HG03103 (cell line): Measurements from ENCODE around the gene COLEC12.

Source experiments
- ATAC-seq: cut with Tn5 transposase; IDR thresholded peaks from one replicate; pipeline ENCODE4 v1.9.1; 2021; ENCODE audit warnings: low read depth; ENCODE audit not compliant: unreplicated experiment

COLEC12 gene

GRCh38 chr18:500632-501405 is at the start of gene COLEC12:
Gene COLEC12, minus strand, starts transcription at chr18:500701. Its CDS starts 187 bp downstream, at chr18:500514.
- ATAC-seq = no peak

GRCh38 chr18:549967-550366 is 49.5 kb upstream of the COLEC12 start:
- ATAC-seq = no peak

DNA sequence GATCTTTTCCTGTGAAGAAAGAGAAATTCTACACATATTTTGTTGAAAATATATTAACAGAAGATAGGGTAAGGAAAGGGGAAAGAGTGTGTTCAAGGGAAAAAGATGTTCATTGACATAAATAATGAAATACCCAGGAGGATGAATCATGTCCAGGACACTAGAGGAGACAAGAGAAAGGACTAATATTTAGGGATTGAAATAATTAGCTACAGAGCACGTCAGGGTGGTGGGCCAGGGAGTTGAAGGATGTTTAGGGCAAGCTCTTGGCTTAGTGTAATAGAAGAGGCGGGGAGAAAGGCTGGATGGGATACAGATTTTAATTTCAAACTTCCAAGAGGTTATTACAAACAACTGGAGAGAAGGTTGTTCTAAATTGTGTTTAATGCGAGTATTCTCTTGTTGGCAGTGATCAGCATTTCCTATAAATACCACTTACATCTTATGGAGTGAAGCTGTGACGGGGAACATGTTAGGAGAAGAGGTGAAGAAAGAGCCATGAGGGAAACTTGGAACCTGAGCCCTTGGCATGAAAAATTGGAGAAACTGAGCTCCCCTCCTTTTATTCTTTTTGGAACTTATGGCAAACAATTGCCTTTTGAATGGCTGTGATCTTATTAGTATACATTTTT is 43.1 kb upstream of the COLEC12 start:
- ATAC-seq = no peak

DNA sequence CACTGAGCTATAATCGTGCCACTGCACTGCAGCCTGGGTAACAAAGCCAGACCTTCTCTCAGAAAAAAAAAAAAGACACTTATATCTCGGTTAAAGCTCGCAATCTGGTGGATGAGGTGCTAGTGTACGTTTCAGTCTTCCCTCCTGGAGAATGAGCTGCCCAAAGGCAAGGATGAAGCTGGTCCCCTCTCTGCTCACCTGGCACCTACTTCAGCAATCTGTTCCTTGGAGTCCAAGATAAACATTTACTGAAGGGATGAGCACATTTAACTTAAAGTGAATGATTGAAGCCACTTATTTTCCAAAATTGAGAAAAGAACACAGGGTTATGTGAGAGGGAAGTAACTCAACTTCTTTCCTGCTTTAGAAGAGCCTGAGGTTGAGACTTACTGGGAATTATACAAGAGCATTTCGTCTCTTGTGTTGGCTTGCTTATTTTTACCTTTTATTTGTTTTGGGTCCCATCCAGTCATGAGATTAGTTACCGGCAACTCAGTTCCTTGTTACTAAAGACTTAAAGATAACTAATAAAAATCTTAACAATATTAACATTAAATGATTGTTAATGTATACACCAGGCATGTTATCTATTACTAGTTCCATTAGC is 33.6 kb upstream of the COLEC12 start:
- no peak for ATAC-seq

DNA sequence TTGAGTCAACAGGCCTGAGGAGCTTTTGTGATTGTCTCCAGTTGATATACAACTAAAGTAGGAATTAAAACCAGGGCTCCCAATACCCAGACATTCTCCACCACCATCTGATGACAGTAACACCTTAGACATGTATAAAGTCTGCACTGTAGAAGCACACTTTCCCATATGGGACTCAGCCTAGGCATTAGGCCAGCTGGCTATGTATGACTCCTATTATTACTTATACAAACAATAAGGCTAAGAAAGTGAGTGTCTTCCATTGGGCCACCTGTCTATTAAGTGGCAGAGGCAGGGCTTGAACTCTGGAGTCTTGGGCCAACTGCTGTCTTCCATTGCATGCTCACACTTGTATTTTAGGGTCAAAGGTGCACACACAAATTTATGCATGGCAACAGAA is 32.1 kb upstream of the COLEC12 start:
- no peak for ATAC-seq

DNA sequence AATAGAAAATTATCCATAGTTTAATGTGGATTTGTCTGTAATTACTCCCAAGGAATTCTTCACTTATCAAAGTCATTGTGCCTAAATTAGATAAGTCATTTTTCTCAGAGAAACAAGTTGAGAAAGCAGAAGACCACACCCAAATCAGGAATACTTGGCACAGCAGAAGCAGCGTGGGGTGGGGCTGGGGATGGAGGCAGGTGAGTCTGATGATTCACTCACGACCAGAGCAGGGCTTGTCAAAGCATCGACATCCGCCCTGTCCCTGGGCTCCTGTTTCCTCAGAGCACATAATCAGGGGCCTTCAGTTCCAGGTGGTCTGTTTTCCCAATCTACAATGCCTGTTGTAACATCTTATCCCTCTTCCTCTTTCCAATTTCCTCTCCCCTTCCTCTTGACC is 31.5 kb upstream of the COLEC12 start:
- ATAC-seq = no peak

GRCh38 chr18:527146-527545 is 26.6 kb upstream of the COLEC12 start:
- ATAC-seq = no peak

- no peak for ATAC-seq
Observed at GRCh38 chr18:526681-527080, 26.2 kb upstream of the COLEC12 start.

GRCh38 chr18:525036-525797 is 24.7 kb upstream of the COLEC12 start:
- ATAC-seq = no peak

DNA sequence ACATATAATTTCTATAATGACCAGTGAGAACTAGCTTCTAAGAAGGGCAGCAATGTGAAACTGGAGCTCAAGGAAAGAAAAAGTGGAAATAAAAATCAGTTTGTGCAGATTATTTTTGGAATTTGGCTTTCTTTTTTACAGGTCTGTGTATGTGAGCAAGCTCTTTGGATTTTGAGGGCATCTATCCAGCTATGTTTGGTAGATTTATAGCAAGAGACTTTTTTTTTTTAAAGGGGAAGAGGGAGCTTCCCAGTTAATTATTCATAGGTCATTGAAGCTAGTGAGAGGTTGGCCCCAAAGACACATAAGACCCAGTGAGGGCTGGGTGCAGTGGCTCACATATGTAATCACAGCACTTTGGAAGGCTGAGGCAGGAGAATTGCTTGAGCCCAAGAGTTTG is 24.0 kb upstream of the COLEC12 start:
- no peak for ATAC-seq

DNA sequence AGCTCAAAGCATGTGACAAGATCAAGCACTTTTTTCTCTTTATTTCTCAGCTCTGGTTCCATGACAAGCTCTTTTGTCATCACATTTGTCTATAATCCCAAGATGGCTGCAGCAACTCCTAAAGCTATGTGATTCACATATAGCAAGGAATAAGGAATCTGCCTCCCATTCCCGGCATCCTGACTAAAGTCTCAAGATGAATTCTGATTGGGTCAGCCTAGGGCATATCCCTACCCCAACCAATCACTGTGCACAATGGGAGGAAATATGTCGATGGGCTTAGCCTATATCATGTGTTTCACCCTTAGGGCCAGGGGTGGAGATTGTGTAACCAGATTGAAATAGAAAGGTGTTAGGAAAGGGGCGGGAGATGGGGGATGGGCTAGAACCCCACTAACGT is 23.1 kb upstream of the COLEC12 start:
- no peak for ATAC-seq

DNA sequence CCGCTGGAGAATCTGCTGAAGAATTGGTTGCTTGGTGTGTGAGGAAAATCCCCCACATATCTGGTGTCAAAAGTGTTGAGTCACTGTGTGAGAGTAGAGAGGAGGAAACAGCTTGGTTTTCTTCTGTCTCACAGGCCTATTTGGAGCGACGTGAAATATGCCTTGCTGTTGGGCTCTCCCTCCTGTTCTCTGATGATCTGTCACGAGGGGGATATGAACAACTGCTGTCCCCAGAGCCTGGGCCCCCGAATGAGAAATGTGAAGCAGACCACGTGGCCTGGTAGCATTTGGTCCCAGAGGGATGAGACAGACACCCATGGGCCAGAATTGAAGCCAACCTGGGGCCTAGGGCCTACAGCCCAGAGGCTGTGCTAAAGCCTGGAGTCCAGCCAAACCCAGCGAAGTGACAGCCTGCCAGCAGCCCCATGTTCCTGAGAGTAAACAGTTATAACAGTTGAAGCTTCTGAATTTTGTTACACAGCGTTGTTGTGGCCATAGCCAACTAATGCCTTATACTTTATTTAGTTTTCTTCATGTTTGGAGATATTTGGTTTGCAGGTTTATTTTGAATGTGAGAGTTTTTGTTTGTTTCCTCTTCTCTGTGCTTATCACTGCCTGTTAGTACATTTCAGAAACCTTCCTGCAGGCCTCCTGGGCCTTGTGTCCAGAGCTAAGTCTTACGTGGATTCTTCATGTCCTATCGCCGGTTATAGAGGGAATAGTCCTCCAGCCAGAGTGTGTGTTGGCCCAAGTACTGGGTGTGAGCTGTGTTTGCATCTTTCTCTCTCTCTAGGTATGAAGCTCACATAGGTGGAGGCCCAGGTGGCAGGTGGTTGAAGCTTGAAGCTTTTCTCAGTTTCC is 18.7 kb upstream of the COLEC12 start:
- peak; percentile 82 for ATAC-seq

- ATAC-seq = no peak
Observed at GRCh38 chr18:518081-518480, 17.6 kb upstream of the COLEC12 start.

GRCh38 chr18:515838-516237 is 15.3 kb upstream of the COLEC12 start:
- no peak for ATAC-seq

GRCh38 chr18:515156-515815 is 14.8 kb upstream of the COLEC12 start:
- ATAC-seq = no peak

- ATAC-seq = no peak
Observed at GRCh38 chr18:513826-514530, 13.5 kb upstream of the COLEC12 start.

DNA sequence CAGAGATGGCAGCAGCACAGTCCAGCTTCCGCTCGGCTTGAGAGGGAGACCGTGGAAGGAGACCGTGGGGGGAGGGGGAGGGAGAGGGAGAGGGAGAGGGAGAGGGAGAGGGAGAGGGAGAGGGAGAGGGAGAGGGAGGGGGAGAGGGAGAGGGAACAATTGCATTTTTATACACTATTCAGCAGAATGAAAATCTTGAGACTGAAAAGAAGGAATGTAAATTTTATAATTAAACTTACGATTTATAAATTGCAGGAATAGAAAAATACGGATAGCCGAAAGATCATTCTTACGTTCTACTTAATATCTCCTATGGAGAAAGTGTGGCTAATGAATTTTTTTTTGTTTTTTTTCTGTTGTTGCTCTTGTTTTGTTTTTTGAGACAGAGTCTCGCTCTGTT is 12.5 kb upstream of the COLEC12 start:
- ATAC-seq = no peak

GRCh38 chr18:508835-509234 is 8.3 kb upstream of the COLEC12 start:
- no peak for ATAC-seq

DNA sequence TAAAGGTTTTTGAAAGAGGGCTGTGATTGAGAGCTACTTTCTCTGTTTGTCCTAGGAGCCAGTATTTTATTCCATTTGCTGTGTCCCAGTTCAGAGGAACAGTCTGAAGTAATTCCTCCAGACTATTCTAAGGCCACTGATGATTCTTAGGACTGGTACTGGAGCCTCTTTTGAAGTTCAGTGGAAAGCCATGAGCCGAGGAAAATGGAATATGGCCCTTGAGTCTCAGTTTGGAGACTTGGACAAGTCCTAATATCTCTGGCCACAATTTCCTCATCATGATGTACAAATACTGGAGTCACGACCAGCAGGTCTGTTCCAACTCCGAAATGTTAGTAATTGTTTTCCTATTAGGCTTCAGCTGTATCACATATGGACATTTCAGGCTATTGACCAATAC is 7.1 kb upstream of the COLEC12 start:
- ATAC-seq = no peak
